Sciatic nerve (tissue), 2 donors: Measurements from ENCODE around the gene BCL2L12. TPM values are rescaled to one million over a fixed set of nuclear protein-coding genes. Genes with fewer than 3 reads are reported as not detected.
"Not testable (repeated sequence)": the region's sequence is repeated elsewhere in the genome, so short reads cannot be mapped to it uniquely, and the experiment has no call there.

Source experiments
- ATAC-seq: fragments of 200-7000 bp; cut with Tn5 transposase; one replicate; pipeline ENCODE4 v1.9.1; 2020; ENCODE audit warnings: mild to moderate bottlenecking, moderate library complexity
- DNase-seq: peaks from one replicate; pipeline ENCODE4 v3.0.0-alpha.2; 2020; ENCODE audit warnings: low spot score
- intact Hi-C: fragments of 100-400 bp; cut with DNase I; formaldehyde crosslinking; loops from one replicate; pipeline ENCODE4 v1.14.2; 2022
- microRNA-seq: library from miRNA; unstranded; fragments of <30 nt; microRNA quantifications from one replicate; pipeline ENCODE4 v1.2.0, GENCODE V29; 2020
- total RNA-seq: library from RNA; stranded (reverse); fragmentation: NEBNext Ultra II Directional; extraction: Animal tissue kit (Norgen Biotek cat#: 25700); gene quantifications from one replicate; pipeline ENCODE4 v1.2.1, GENCODE V29; 2021
- donor health status: DM: no; HTN: no; CAD: no.
- donor health status: DM: no; HTN: no; CAD: no.

The BCL2L12 gene
- total RNA-seq, 1 donor from 2014 or later: 11.5 TPM

DNA sequence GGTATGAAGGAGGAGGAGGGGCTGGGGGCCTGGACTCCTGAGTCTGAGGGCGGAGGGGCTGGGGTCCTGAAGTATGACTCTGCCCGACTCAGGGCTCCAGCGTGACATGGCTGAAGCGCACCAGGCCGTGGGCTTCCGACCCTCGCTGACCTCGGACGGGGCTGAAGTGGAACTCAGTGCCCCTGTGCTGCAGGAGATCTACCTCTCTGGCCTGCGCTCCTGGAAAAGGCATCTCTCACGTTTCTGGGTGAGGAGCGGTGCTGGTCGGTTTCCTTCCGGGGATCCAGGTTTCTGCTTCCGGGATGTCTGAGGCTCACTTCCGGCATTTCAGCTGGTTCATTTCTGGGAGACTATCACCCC lies 26.4 kb downstream of the BCL2L12 start:
- no peak for ATAC-seq
- no peak for DNase-seq
- intact Hi-C loops: no loop called here

DNA sequence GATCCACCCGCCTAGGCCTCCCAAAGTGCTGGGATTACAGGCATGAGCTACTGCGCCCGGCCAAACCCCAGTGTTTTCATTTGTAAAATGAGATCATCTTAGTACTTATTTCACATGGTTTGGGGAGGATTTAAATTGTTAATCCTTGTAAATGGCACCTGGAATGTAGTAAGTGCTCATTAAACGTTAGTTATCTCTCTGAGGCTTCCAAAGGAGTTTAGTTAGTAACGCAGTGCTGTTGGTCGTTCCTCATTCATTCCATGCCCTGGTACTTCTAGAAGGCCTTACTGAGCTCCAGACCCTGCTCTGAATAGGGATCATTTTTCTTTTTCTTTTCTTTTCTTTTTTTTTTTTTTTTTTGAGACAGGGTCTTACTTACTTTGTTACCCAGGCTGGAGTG lies 30.4 kb downstream of the BCL2L12 start:
- no peak for ATAC-seq
- no peak for DNase-seq
- intact Hi-C loops: no loop called here

DNA sequence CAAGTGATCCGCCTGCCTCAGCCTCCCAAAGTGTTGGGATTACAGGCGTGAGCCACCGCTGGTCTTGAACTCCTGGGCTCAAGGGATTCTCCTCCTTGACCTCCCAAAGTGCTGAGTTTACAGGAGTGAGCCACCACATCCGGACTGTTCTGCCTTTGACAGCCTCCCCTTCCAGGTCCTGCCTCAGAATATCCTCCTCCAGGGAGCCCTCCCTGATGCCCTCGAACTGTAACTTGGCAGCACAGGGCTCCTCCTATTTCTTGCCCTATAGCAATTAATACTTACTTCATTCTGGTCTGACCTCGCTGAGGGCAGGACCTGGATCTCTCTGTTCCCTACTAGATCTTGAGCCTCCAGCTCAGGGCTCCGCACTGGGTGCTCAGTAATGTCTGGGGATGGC lies 31.1 kb downstream of the BCL2L12 start:
- intact Hi-C loops: no loop called here
- DNase-seq (no peak), ATAC-seq (no peak)

DNA sequence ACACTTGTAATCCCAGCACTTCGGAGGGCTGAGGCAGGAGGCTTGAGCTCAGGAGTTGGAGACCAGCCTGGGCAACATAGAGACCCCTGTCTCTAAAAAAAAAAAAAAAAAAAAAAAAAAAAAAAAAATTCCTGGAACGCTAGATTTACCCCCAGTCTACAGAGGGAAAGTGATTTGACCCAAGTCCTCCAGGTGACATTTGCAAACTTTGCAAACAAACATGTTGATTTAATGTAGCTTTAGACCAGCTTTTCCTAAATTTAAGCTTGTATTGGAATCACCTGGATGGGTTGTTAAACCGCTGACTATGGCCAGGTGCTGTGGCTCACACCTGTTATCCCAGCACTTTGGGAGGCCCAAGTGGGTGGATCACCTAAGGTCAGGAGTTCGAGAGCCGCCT lies 33.6 kb downstream of the BCL2L12 start:
- ATAC-seq (no peak), DNase-seq (no peak)
- intact Hi-C loops: no loop called here

DNA sequence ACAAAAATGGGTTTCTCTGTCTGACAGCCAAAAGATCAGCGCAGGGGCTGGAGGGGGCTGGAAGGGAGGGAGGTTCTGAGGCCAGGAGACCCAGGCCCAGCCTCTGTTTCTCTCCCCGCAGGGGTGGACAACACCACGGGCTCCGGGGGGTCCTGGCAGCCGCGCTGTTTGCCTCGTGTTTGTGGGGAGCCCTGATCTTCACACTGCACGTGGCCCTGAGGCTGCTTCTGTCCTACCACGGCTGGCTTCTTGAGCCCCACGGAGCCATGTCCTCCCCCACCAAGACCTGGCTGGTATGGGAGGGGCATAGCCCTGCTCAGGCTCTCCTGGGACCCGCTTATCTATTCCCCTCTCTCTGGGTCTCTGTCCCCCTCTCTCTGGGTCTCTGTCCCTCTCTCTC lies 34.8 kb downstream of the BCL2L12 start:
- no peak for DNase-seq
- ATAC-seq: peak; percentile 14
- intact Hi-C loops: no loop called here

DNA sequence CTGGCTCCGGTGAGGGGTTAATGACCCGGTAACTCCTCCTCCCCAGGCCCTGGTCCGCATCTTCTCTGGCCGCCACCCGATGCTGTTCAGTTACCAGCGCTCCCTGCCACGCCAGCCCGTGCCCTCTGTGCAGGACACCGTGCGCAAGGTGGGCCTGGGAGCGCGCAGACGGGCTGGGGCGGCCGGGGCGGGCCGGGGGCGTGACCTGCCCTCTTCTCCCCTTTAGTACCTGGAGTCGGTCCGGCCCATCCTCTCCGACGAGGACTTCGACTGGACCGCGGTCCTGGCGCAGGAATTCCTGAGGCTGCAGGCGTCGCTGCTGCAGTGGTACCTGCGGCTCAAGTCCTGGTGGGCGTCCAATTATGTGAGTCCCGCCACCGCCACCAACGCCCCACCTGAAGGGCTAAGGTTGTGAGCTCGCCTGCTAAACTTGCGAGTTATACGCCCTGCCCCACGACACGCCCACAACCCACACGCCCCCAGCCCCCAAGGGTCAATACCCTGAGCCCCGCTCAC lies 35.6 kb downstream of the BCL2L12 start:
- DNase-seq (no peak), ATAC-seq (no peak)
- intact Hi-C loops: no loop called here

DNA sequence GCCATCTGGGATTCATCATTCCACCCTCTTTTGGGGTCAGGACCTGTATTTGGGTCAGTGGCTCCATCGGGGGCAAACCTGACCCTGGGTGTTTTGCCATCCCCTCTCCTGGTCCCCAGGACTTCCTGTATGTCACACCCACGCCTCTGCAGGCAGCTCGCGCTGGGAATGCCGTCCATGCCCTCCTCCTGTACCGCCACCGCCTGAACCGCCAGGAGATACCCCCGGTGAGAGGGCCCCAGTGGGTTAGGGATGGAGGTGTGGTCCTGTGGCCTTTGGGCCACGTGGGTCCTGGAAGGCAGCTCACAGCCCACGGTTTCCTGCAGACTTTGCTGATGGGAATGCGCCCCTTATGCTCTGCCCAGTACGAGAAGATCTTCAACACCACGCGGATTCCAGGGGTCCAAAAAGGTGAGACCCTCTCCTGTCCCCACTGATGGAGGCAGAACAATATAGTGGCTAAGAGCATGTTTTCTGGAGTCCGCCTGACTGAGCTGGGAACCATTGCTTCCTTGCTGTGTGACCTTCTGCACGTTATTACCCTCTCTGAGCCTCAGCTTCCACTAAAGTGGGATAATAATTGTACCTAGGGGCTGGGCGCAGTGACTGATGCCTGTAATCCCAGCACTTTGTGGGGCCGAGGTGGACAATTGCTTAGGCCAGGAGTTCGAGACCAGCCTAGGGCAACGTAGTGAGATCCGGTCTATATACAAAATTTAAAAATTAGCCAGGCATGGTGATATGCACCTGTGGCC lies 39.3 kb downstream of the BCL2L12 start:
- intact Hi-C loops: no loop called here
- ATAC-seq (no peak), DNase-seq (no peak)

DNA sequence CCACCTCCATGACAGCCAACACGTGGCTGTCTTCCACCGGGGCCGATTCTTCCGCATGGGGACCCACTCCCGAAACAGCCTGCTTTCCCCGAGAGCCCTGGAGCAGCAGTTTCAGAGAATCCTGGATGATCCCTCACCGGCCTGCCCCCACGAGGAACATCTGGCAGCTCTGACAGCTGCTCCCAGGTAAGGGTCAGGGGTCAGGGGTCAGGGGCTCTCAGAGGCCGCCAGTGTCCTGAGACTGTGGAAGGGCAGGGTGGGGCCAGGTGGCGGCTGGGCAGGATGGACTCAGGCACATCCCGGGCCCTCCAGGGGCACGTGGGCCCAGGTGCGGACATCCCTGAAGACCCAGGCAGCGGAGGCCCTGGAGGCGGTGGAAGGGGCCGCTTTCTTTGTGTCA lies 40.2 kb downstream of the BCL2L12 start:
- ATAC-seq (no peak), DNase-seq (no peak)
- intact Hi-C loops: no loop called here

DNA sequence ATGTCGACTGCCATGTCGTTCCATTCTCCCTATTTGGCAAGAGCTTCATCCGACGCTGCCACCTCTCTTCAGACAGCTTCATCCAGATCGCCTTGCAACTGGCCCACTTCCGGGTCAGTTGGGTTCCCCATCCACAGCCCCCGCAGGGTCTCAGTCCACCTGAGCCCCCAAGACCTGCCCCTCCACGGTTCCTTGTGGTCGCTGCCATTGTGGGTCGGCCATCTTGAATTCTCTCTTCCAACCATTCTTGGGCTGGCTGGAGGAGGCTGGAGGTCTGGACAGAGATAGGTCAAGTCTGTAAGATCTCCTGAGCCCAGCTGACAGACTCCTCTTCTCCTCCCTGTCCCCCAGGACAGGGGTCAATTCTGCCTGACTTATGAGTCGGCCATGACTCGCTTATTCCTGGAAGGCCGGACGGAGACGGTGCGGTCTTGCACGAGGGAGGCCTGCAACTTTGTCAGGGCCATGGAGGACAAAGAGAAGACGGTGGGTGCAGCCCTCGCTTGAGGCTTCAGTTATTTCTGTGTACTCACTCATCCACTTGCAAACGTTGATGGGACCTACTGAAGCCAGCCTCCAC lies 44.7 kb downstream of the BCL2L12 start:
- DNase-seq (no peak), ATAC-seq (no peak)
- intact Hi-C loops: no loop called here

DNA sequence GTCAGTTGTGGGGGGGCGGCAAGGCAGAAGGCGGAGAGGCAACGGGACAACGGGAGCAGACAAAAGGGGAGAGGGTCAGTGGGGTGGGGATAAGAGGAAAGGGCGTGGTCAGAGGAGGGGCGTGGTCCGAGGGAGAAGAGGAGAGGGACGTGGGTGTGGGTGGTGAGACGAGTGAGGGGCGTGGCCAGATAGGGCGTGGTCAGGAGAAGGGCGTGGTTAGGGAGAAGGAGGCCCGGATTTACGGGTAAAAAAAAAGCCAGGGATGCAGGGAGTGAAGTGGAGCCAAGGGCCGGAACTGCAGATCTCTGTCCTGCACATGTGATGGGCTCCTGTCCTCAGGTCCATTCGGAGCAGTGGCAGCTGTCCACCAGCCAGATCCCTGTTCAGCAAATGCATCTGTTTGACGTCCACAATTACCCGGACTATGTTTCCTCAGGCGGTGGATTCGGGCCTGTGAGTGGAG lies 46.7 kb downstream of the BCL2L12 start:
- DNase-seq (no peak), ATAC-seq (peak; percentile 60)
- intact Hi-C loops: no loop called here

DNA sequence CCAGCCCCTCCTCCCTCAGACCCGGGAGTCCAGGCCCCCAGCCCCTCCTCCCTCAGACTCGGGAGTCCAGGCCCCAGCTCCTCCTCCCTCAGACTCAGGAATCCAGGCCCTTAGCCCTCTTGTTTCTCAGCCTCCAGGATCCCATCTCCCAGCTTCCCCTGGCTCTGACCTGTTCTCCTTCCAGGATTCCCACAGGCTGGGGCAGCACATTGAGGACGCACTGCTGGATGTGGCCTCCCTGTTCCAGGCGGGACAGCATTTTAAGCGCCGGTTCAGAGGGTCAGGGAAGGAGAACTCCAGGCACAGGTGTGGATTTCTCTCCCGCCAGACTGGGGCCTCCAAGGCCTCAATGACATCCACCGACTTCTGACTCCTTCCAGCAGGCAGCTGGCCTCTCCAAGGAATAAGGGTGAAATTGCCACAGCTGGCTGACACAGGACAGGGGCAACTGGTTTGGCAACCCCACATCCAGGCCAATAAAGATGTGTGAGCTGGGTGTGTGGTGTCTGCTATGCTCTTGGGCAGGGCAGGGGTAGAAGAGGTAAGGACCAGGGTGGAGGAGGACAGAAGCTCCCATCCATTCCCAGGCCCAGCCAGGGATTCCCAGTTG lies 47.6 kb downstream of the BCL2L12 start:
- DNase-seq (no peak), ATAC-seq (no peak)
- intact Hi-C loops: no loop called here

DNA sequence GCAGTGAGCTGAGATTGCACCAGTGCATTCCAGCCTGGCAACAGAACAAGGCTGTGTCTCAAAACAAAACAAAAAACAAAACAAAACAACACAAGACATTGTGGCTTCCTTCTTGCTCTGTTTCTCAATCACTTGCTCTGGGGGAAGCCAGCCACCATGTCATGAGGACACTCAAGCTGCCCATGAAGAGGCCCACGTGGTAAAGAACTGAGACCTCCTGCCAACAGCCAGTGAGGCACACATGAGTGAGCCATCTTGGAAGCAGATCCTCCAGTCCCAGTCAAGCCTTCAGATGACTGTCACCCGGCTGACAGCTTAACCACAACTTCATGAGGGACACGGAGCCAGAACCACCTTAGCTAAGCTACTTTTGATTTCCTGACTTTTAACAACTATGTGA lies 50.4 kb downstream of the BCL2L12 start:
- DNase-seq: no peak
- intact Hi-C loops: no loop called here
- no peak for ATAC-seq

DNA sequence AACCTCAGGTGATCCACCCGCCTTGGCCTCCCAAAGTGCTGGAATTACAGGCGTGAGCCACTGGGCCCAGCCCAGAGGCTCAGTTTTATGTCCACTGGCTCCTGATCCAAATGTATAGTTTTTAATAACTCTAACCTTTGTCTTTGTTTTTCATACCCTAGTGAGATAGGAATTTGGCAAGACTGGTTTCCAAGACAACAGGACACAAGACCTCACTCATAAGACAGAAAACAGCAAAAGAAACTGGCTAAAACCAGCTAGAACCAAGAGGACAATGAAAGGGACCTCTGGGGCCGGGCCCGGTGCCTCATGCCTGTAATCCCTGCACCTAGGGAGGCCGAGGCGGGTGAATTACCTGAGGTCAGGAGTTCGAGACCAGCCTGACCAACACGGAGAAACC lies 52.8 kb downstream of the BCL2L12 start:
- ATAC-seq: peak; percentile 19
- no peak for DNase-seq
- intact Hi-C loops: no loop called here

DNA sequence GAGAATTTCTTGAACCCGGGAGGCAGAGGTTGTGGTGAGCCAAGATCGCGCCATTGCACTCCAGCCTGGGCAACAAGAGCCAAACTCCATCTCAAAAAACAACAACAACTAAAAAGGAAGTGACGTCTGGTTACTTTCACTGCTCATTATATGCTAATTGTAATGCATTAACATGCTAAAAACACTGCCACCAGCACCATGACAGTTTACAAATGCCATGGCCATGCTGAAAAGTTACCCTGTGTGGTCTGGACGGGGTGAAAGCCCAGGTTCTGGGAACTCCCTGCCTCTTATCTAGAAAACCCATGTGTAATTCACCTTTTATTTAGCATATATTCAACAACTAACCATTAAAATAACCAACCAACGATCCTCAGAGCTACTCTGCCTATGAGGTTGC lies 53.3 kb downstream of the BCL2L12 start:
- no peak for ATAC-seq
- no peak for DNase-seq
- intact Hi-C loops: no loop called here

DNA sequence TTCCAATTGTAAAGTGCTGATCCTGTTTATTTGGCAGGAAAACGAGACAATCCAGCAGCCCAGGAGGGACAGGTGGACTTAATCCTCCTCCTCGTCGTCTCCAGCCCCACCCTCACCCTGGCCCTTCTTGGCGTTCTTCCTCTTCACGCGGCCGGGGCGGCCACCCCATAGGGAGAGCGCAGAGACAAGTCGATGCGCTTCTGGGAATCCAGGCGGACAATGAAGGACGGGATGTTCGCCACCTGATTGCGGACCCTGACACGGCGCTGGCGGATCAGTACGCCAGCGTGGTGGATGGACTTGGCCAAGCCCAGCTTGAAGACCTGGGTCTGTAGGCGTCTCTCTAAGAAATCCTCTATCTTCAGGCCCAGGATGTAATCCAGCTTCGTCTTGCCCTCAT lies 53.7 kb downstream of the BCL2L12 start:
- ATAC-seq, DNase-seq, intact Hi-C loops: not testable (repeated sequence)

Small RNA genes lying within 50 kb of the gene (microRNA-seq; reads per million reads assigned to microRNA genes)
- not detected for gene MIR5088

Other genes starting within 250 kb of the BCL2L12 start
- gene PTH2, start 242.5 kb upstream of the BCL2L12 start, total RNA-seq: not detected
- not detected for gene GFY, start 240.5 kb upstream of the BCL2L12 start, total RNA-seq
- gene SLC17A7, start 224.4 kb upstream of the BCL2L12 start, total RNA-seq: 3.8 TPM
- gene PIH1D1, start 214.1 kb upstream of the BCL2L12 start, total RNA-seq: 73.2 TPM
- 23.0 TPM for gene ALDH16A1, start 212.7 kb upstream of the BCL2L12 start, total RNA-seq
- 19.6 TPM for gene FLT3LG, start 191.7 kb upstream of the BCL2L12 start, total RNA-seq
- 1,735 TPM for gene RPL13A, start 178.3 kb upstream of the BCL2L12 start, total RNA-seq
- 1,507 TPM for gene RPS11, start 169.5 kb upstream of the BCL2L12 start, total RNA-seq
- 263 TPM for gene FCGRT, start 153.3 kb upstream of the BCL2L12 start, total RNA-seq
- gene RCN3, start 137.9 kb upstream of the BCL2L12 start, total RNA-seq: 48.5 TPM
- gene NOSIP, start 85.4 kb upstream of the BCL2L12 start, total RNA-seq: 41.7 TPM
- 1.7 TPM for gene PRRG2, start 84.6 kb upstream of the BCL2L12 start, total RNA-seq
- 37.0 TPM for gene PRR12, start 74.8 kb upstream of the BCL2L12 start, total RNA-seq
- 135 TPM for gene RRAS, start 25.8 kb upstream of the BCL2L12 start, total RNA-seq
- 65.5 TPM for gene SCAF1, start 23.7 kb upstream of the BCL2L12 start, total RNA-seq
- 76.7 TPM for gene IRF3, start 76 bp upstream of the BCL2L12 start, total RNA-seq
- gene PRMT1, start 11.3 kb downstream of the BCL2L12 start, total RNA-seq: 103 TPM
- 3.7 TPM for gene ADM5, start 23.7 kb downstream of the BCL2L12 start, total RNA-seq
- gene CPT1C, start 25.2 kb downstream of the BCL2L12 start, total RNA-seq: 5.9 TPM
- gene TSKS, start 97.4 kb downstream of the BCL2L12 start, total RNA-seq: 0.85 TPM
- 74.3 TPM for gene AP2A1, start 101.1 kb downstream of the BCL2L12 start, total RNA-seq
- gene FUZ, start 147.4 kb downstream of the BCL2L12 start, total RNA-seq: 26.4 TPM
- 39.7 TPM for gene MED25, start 152.4 kb downstream of the BCL2L12 start, total RNA-seq
- gene PTOV1, start 185.2 kb downstream of the BCL2L12 start, total RNA-seq: 143 TPM
- gene PNKP, start 201.6 kb downstream of the BCL2L12 start, total RNA-seq: 66.6 TPM
- 36.6 TPM for gene AKT1S1, start 211.4 kb downstream of the BCL2L12 start, total RNA-seq
- 64.8 TPM for gene TBC1D17, start 211.8 kb downstream of the BCL2L12 start, total RNA-seq
- gene IL4I1, start 231.0 kb downstream of the BCL2L12 start, total RNA-seq: 4.6 TPM